ENCODE data around the gene HTT.

GRCh38 chr4:3251691-3252479, 177.4 kb downstream of the HTT start:
- TF ChIP-seq, protein P1, sequence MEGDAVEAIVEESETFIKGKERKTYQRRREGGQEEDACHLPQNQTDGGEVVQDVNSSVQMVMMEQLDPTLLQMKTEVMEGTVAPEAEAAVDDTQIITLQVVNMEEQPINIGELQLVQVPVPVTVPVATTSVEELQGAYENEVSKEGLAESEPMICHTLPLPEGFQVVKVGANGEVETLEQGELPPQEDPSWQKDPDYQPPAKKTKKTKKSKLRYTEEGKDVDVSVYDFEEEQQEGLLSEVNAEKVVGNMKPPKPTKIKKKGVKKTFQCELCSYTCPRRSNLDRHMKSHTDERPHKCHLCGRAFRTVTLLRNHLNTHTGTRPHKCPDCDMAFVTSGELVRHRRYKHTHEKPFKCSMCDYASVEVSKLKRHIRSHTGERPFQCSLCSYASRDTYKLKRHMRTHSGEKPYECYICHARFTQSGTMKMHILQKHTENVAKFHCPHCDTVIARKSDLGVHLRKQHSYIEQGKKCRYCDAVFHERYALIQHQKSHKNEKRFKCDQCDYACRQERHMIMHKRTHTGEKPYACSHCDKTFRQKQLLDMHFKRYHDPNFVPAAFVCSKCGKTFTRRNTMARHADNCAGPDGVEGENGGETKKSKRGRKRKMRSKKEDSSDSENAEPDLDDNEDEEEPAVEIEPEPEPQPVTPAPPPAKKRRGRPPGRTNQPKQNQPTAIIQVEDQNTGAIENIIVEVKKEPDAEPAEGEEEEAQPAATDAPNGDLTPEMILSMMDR (IDR thresholded peaks at IDR 0.05; ENCODE audit: low read length) = no peak
- TF ChIP-seq EZH2 (optimal IDR thresholded peaks at IDR 0.05; ENCODE audit: low read depth, low read length) = no peak
